IPS-15b (cell line): ENCODE measurements around the gene GOLPH3.
"Not testable (repeated sequence)": the region's sequence is repeated elsewhere in the genome, so short reads cannot be mapped to it uniquely, and the experiment has no call there.

ENCODE experiments used
- H3K27me3 ChIP-seq: one replicate; pipeline ENCODE4 v1.6.1; 2013; ENCODE audit warnings: low read length; ENCODE audit not compliant: control insufficient read depth, insufficient read depth
- H3K36me3 ChIP-seq: one replicate; pipeline ENCODE4 v1.6.1; 2013; ENCODE audit warnings: low read length; ENCODE audit not compliant: control insufficient read depth, insufficient read depth
- H3K4me1 ChIP-seq: one replicate; pipeline ENCODE4 v1.6.1; 2013; ENCODE audit warnings: mild to moderate bottlenecking, low read length; ENCODE audit not compliant: control insufficient read depth, insufficient read depth
- H3K4me3 ChIP-seq: one replicate; pipeline ENCODE4 v1.5.1; 2013; ENCODE audit warnings: low read depth, low read length
- H3K9ac ChIP-seq: one replicate; pipeline ENCODE4 v1.6.1; 2013; ENCODE audit warnings: low read depth, mild to moderate bottlenecking, low read length
- H3K9me3 ChIP-seq: one replicate; pipeline ENCODE4 v1.6.1; 2013; ENCODE audit warnings: mild to moderate bottlenecking, low read length; ENCODE audit not compliant: control insufficient read depth, insufficient read depth

GOLPH3 gene

GRCh38 chr5:32174011-32174870, at the start of gene GOLPH3:
TSS of gene GOLPH3 (minus strand) at chr5:32174319. CDS start at chr5:32174034, 285 bp downstream.
- H3K9ac ChIP-seq: peak within 1 kb of the TSS; percentile 97
- no peaks in the 10 kb centered on the region for H3K36me3 ChIP-seq
- no peaks in the 10 kb centered on the region for H3K27me3 ChIP-seq
- no peaks in the 10 kb centered on the region for H3K9me3 ChIP-seq
- H3K4me3 ChIP-seq: peak within 1 kb of the TSS; percentile 93
- no peaks in the 10 kb centered on the region for H3K4me1 ChIP-seq

- peaks cover 3% of the 10 kb centered on the region for H3K36me3 ChIP-seq
- no peaks in the 10 kb centered on the region for H3K27me3 ChIP-seq
- H3K9ac ChIP-seq: no peak overlapping the region
- H3K4me3 ChIP-seq: no peak overlapping the region
- H3K4me1 ChIP-seq: peaks cover 3% of the 10 kb centered on the region
- no peaks in the 10 kb centered on the region for H3K9me3 ChIP-seq
These were observed 48.8 kb upstream of the GOLPH3 start for GRCh38 chr5:32222723-32223470.

- H3K9ac ChIP-seq: no peak overlapping the region
These were observed 43.8 kb upstream of the GOLPH3 start for GRCh38 chr5:32217886-32218396.

GRCh38 chr5:32214344-32214743, 40.2 kb upstream of the GOLPH3 start:
- H3K9ac ChIP-seq, H3K4me3 ChIP-seq, H3K27me3 ChIP-seq, H3K36me3 ChIP-seq, H3K9me3 ChIP-seq, H3K4me1 ChIP-seq: not testable (repeated sequence)

More at GRCh38 chr5:32217886-32218396, 43.8 kb upstream of the GOLPH3 start:
- H3K27me3 ChIP-seq: no peaks in the 10 kb centered on the region
- no peaks in the 10 kb centered on the region for H3K36me3 ChIP-seq
- no peak overlapping the region for H3K4me3 ChIP-seq
- no peaks in the 10 kb centered on the region for H3K4me1 ChIP-seq
- no peaks in the 10 kb centered on the region for H3K9me3 ChIP-seq

GRCh38 chr5:32210151-32210550, 36.0 kb upstream of the GOLPH3 start:
- no peaks in the 10 kb centered on the region for H3K36me3 ChIP-seq
- H3K4me3 ChIP-seq: no peak overlapping the region
- H3K9ac ChIP-seq: no peak overlapping the region
- H3K4me1 ChIP-seq: no peaks in the 10 kb centered on the region
- no peaks in the 10 kb centered on the region for H3K27me3 ChIP-seq
- no peaks in the 10 kb centered on the region for H3K9me3 ChIP-seq

- not testable (repeated sequence) for H3K4me1 ChIP-seq, H3K4me3 ChIP-seq, H3K9ac ChIP-seq, H3K9me3 ChIP-seq, H3K27me3 ChIP-seq, H3K36me3 ChIP-seq
These were observed 34.7 kb upstream of the GOLPH3 start for GRCh38 chr5:32208837-32209236.

- H3K36me3 ChIP-seq: no peaks in the 10 kb centered on the region
- no peak overlapping the region for H3K9ac ChIP-seq
- no peaks in the 10 kb centered on the region for H3K4me1 ChIP-seq
- H3K9me3 ChIP-seq: no peaks in the 10 kb centered on the region
- H3K27me3 ChIP-seq: no peaks in the 10 kb centered on the region
- no peak overlapping the region for H3K4me3 ChIP-seq
These were observed 33.2 kb upstream of the GOLPH3 start for GRCh38 chr5:32207355-32207634.

GRCh38 chr5:32206509-32207354, 32.6 kb upstream of the GOLPH3 start:
- no peaks in the 10 kb centered on the region for H3K4me1 ChIP-seq
- no peaks in the 10 kb centered on the region for H3K27me3 ChIP-seq
- no peak overlapping the region for H3K4me3 ChIP-seq
- no peaks in the 10 kb centered on the region for H3K9me3 ChIP-seq
- H3K36me3 ChIP-seq: no peaks in the 10 kb centered on the region
- H3K9ac ChIP-seq: no peak overlapping the region

- no peaks in the 10 kb centered on the region for H3K4me1 ChIP-seq
- H3K27me3 ChIP-seq: no peaks in the 10 kb centered on the region
- no peaks in the 10 kb centered on the region for H3K36me3 ChIP-seq
- no peak overlapping the region for H3K4me3 ChIP-seq
- no peaks in the 10 kb centered on the region for H3K9me3 ChIP-seq
- no peak overlapping the region for H3K9ac ChIP-seq
These were observed 31.9 kb upstream of the GOLPH3 start for GRCh38 chr5:32206053-32206452.

- no peaks in the 10 kb centered on the region for H3K27me3 ChIP-seq
- no peaks in the 10 kb centered on the region for H3K4me1 ChIP-seq
- no peaks in the 10 kb centered on the region for H3K9me3 ChIP-seq
- H3K9ac ChIP-seq: no peak overlapping the region
- H3K4me3 ChIP-seq: no peak overlapping the region
- no peaks in the 10 kb centered on the region for H3K36me3 ChIP-seq
These were observed 28.3 kb upstream of the GOLPH3 start for GRCh38 chr5:32202394-32202793.

GRCh38 chr5:32201122-32201753, 27.1 kb upstream of the GOLPH3 start:
- H3K27me3 ChIP-seq: no peaks in the 10 kb centered on the region
- no peak overlapping the region for H3K9ac ChIP-seq
- H3K9me3 ChIP-seq: no peaks in the 10 kb centered on the region
- no peaks in the 10 kb centered on the region for H3K4me1 ChIP-seq
- H3K4me3 ChIP-seq: no peak overlapping the region
- H3K36me3 ChIP-seq: no peaks in the 10 kb centered on the region
